GM18909 (cell line): ENCODE data around the gene ZIC2.

ENCODE experiments used
- ATAC-seq: cut with Tn5 transposase; IDR thresholded peaks from one replicate; pipeline ENCODE4 v1.9.1; 2021; ENCODE audit warnings: mild to moderate bottlenecking; ENCODE audit not compliant: unreplicated experiment, poor library complexity

The ZIC2 gene

GRCh38 chr13:99984461-99985240 lies 3.1 kb downstream of the ZIC2 start:
- ATAC-seq, result no peak

GRCh38 chr13:99985241-99985874 lies 3.8 kb downstream of the ZIC2 start:
- no peak for ATAC-seq

GRCh38 chr13:99985886-99986527 lies 4.4 kb downstream of the ZIC2 start:
- no peak for ATAC-seq

GRCh38 chr13:99986741-99987140 lies 5.2 kb downstream of the ZIC2 start:
- ATAC-seq, result no peak

- ATAC-seq, result no peak
Observed at GRCh38 chr13:99987154-99988019, 5.8 kb downstream of the ZIC2 start.

GRCh38 chr13:99988529-99989275 lies 7.1 kb downstream of the ZIC2 start:
- ATAC-seq, result no peak

GRCh38 chr13:99989276-99990125 lies 7.9 kb downstream of the ZIC2 start:
- no peak for ATAC-seq

GRCh38 chr13:99990126-99990977 lies 8.8 kb downstream of the ZIC2 start:
- no peak for ATAC-seq

GRCh38 chr13:99991013-99991827 lies 9.6 kb downstream of the ZIC2 start:
- ATAC-seq, result no peak

GRCh38 chr13:99991828-99992775 lies 10.5 kb downstream of the ZIC2 start:
- ATAC-seq, result no peak

GRCh38 chr13:99992949-99993351 lies 11.4 kb downstream of the ZIC2 start:
- no peak for ATAC-seq

- no peak for ATAC-seq
Observed at GRCh38 chr13:99993660-99994637, 12.4 kb downstream of the ZIC2 start.

- no peak for ATAC-seq
Observed at GRCh38 chr13:99994638-99995020, 13.0 kb downstream of the ZIC2 start.

GRCh38 chr13:99995104-99995588 lies 13.6 kb downstream of the ZIC2 start:
- no peak for ATAC-seq
